SH-SY5Y (cell line): ENCODE data around the gene GPR34.

Experiments used
- GATA2 ChIP-seq: IDR thresholded peaks from 2 replicates; pipeline ENCODE4 v1.6.1; 2011; ENCODE audit warnings: mild to moderate bottlenecking, low read depth, low read length
- GATA3 ChIP-seq: IDR thresholded peaks from 2 replicates; pipeline ENCODE4 v1.6.1; 2011; ENCODE audit warnings: low read depth, mild to moderate bottlenecking, low read length, moderate library complexity

- TF ChIP-seq GATA2 (no peak), GATA3 (no peak)
Observed at GRCh38 chrX:41723826-41724225, 35.1 kb downstream of the GPR34 start, which contains the start of gene GPR82.
